HG03520 (cell line): ENCODE measurements around the gene FTCDNL1.
A peak's percentile ranks its signal among the peaks of the same experiment; 100 is the strongest.

Source experiments
- ATAC-seq: cut with Tn5 transposase; IDR thresholded peaks from one replicate; pipeline ENCODE4 v1.9.1; 2021; ENCODE audit warnings: mild to moderate bottlenecking, moderate library complexity; ENCODE audit not compliant: unreplicated experiment

Gene FTCDNL1

GRCh38 chr2:199850718-199851500, at the start of gene FTCDNL1:
Gene FTCDNL1 (minus strand): TSS chr2:199851192. CDS start chr2:199848962, 2,230 bp downstream.
- ATAC-seq, result peak; percentile 95

GRCh38 chr2:199896617-199897016, 45.6 kb upstream of the FTCDNL1 start:
- no peak for ATAC-seq

DNA sequence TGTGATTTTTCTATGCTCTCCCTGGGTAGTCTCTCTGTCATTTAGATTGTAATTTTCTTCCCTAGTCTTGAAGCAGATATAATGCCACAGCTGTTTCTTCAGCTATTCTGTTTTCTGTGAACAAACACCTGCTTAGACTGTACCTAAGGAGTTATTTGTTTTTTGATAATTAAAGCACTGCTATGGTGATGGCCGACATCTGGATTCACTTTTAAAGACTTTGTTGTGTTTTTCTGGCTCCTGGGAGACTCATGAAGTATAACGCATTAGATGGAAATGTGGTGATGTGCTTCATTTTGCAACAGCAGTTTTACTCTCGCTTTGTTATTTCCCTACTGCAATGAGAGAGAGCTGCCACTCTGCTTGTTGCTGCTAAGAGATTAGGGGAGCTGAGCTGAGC, 44.4 kb upstream of the FTCDNL1 start:
- ATAC-seq, result no peak

GRCh38 chr2:199883474-199884212, 32.7 kb upstream of the FTCDNL1 start:
- ATAC-seq, result no peak

- no peak for ATAC-seq
Measured at GRCh38 chr2:199882667-199883066, 31.7 kb upstream of the FTCDNL1 start.

DNA sequence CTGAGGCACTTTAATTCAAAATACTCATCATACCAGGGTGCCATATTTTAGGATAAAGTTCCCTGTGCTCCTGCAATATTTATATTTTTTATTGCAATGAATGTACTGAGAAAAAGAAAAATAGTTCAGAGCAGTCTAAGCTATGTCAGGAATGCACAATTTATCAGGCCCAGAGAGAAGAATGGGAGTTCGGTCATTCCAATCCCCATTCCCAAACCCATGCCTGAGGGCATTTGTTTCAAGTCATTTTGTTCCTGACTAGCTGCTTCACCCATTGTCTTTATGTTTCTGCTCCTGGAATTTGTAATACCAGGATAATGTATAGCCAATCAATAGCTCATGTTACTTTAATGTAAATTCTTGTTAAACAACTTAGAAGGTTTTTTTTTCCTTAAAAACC, 24.4 kb upstream of the FTCDNL1 start:
- no peak for ATAC-seq

- no peak for ATAC-seq
Measured at GRCh38 chr2:199874209-199874608, 23.2 kb upstream of the FTCDNL1 start.

GRCh38 chr2:199870581-199870980, 19.6 kb upstream of the FTCDNL1 start:
- no peak for ATAC-seq

- ATAC-seq, result no peak
Measured at GRCh38 chr2:199869653-199870052, 18.7 kb upstream of the FTCDNL1 start.

DNA sequence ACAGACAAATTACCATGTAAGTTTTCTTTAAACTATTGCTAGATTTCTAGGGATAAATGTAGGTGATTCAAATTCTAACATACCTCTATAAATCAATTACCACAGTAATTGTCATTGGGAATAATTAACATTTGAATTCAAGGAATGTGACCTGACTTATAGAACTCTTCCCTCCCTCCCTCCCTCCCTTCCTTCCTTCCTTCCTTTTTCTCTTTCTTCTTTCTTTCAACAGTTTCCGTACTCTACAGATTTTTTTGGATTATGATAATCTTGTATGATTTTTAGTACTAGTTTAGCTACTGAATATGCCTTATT, 18.2 kb upstream of the FTCDNL1 start:
- no peak for ATAC-seq

DNA sequence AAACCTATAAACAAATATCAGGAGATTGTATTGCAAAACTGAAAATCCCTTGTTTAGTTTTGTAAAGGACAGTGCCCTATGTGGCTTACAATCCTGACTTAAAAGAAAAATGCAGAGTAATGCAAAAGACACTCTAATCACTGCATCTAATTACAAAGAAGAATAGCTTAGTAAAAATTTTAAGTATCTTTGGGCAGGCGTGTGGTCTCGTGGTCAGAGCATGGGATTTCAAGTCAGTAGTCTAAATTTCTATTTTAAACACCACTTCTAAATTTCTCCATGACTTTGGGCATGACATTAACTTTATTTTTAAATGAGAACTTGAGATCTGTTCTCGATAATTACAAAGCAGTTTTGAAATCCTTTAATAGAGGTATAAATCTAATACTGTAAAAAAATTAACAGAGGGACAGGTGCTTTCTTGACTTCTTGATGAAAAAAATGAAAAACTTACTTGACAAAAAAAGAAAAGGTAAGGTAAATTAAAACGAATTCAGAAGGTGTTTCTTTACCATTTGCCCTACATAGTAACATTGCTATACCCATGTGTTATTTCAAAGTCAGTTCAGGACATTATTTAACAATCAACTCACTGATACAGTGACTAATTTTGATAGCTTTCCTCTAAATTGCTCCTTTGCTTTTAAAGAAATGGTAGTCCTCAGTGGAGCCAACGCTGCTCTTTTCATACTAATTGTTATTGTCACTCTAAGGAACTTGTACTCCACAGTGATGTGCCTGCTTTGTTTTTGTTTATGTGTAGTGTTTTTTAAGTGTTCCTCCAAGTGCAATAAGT, 17.6 kb upstream of the FTCDNL1 start:
- ATAC-seq, result no peak

DNA sequence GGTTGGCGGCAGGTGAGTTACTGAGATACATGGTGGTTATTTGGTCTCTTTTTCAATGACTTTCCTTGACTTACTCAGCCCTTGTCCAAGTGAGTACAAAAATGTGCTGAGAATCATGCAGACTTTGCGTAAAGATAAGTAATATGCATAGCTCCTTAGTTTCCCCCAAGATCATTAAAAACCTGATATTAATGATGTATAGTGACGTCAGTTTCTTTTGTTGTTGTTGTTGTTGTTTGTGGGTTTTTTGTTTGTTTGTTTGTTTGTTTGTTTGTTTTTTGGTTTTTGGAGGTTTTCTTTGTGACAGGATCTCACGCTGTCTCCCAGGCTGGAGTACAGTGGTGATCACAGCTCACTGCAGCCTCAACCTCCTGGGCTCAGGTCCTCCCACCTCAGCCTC, 14.9 kb upstream of the FTCDNL1 start:
- ATAC-seq, result no peak

- no peak for ATAC-seq
Measured at GRCh38 chr2:199862788-199863187, 11.8 kb upstream of the FTCDNL1 start.

GRCh38 chr2:199861132-199861774, 10.3 kb upstream of the FTCDNL1 start:
- ATAC-seq, result no peak

DNA sequence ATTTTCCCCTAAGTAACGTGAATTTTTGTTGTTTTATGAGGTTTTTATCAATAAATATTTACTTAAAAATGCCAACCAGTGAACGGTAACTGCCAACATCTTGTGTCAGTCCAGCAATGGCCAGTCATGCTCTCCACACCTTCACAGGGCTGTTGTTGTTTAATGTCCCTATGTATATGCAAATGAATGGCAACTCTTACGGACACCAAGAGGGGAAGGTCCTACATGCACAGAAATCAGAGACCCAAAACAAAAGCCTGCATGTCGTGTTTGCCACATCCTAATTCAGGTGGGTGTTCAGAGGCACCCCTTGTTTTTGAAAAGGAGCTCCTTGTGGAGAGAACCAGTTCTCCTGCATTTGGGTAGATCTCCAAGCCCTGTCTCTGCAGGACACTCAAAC, 4.8 kb upstream of the FTCDNL1 start:
- no peak for ATAC-seq

DNA sequence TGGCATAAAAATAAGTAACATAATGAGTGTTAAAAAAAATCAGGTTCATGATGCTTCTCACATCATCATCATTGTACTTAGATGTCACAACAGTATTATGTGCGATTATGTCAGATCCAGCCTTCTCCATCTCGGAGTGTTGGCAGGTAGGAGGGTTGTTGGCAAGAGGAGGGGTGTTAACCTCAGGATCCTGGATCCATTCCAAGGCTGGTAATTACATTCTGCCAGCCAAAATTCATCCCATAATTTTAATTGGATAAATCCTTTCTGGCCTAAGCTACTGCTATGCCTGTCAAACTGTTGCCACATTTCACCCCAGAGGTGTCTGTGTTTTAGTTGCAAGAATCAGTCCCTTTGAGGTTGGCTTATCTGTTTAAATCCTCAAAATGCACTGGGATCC, 891 bp upstream of the FTCDNL1 start:
- ATAC-seq, result no peak

GRCh38 chr2:199851501-199851810, 464 bp upstream of the FTCDNL1 start:
- no peak for ATAC-seq

DNA sequence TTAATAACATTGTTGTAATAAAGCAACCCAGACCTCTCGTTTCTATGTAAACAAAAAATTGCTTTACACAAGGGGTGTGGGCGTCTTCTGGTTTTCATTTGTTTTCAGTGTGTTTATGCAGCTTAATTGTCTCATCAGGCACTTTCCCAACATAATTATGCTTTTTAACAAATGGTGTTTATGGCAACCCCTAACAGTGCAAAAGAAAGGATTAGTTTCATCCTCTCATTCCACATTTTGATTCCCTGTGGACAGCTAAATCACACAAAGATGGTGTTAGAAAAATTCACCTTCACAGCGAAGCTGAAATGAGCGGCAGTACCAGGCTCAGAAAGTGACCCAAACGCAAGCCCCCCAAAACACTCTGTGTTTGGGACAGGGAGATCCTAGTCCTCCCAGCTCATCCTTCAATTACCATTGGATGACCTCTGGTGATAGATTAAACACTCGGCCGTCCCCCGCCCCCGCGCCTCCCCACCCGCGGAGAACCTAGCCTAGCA, 724 bp downstream of the FTCDNL1 start:
- no peak for ATAC-seq

DNA sequence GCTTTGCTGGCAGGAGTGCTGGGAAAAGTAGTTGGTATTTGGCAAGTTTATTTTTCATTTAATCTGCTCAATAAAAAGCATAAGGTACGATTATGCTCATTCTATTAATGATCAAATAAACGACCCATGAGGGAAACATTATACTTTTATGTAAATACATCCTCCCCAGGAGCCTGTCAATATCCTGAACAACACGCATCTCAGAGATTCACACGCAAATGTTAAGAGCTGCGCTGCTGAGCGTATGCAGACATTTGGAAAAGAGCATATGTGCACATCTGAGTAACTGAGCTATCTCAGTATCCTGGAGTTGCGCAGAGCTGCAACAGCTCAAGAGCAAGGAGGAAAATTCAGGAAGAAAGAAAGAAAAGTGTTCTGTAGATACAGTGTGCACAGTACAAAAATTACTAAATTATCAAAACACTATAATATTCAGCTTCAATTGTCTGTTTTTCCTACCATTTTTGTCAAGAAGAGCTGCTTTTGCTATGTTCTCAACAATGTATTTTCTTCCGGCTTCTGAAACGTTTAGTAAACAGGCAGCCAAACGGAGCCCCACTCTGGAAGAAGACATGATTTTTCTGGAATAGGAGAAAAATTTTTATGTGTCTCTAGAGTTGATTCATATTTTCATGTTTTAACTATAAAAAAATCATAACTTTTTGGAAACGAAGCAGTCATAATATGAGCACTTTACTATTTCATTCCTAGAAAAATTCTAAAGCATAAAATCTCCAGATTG, 2.4 kb downstream of the FTCDNL1 start:
- ATAC-seq, result no peak

- ATAC-seq, result no peak
Measured at GRCh38 chr2:199847181-199847864, 3.7 kb downstream of the FTCDNL1 start.
